Neural cell (in vitro differentiated cells): Measurements from ENCODE around the gene XRN1. TPM values are rescaled to one million over a fixed set of nuclear protein-coding genes. Genes with fewer than 3 reads are reported as not detected.

ENCODE experiments used
- polyA plus RNA-seq: library from polyadenylated mRNA; depleted of rRNA; stranded (reverse); fragments of >200 nt; gene quantifications from 2 replicates; pipeline ENCODE4 v1.2.3, GENCODE V29; 2014
- small RNA-seq, 3 experiments: library from RNA; depleted of rRNA; stranded (forward); fragments of <200 nt; gene quantifications; one replicate each; pipeline ENCODE3, GENCODE V24; 2012

The XRN1 gene
- polyA plus RNA-seq, 1 donor from 2014 or later: 21.1 TPM

Small RNAs within 50 kb of the gene (small RNA-seq; reads per million reads assigned to genes)
- 0.07 to 0.98 (median 0.10) reads per million in 3 experiments for gene RNU1-100P
- gene RNU6-1294P: 0 reads per million in 3 experiments

Other genes starting within 250 kb of the XRN1 start
- 38.7 and 48.1 TPM in 2 replicates for gene GK5, start 222.5 kb downstream of the XRN1 start, polyA plus RNA-seq
- 26.1 and 27.6 TPM in 2 replicates for gene ATR, start 130.7 kb upstream of the XRN1 start, polyA plus RNA-seq
- gene PLS1, start 148.4 kb upstream of the XRN1 start, polyA plus RNA-seq: 0.31 and 0.74 TPM in 2 replicates